Measurements from ENCODE around the gene SDHD. TPM values are rescaled to one million over a fixed set of nuclear protein-coding genes. Genes with fewer than 3 reads are reported as not detected.

Gene SDHD
- total RNA-seq, 1 donor from 2014 or later = 121 TPM

Other genes with a start within 250 kb of the SDHD start
- gene ALG9, start 215.3 kb upstream of the SDHD start, total RNA-seq = 31.7 TPM
- not detected for gene FDXACB1, start 207.7 kb upstream of the SDHD start, total RNA-seq
- 22.6 TPM for gene CFAP68, start 207.3 kb upstream of the SDHD start, total RNA-seq
- gene CRYAB, start 175.1 kb upstream of the SDHD start, total RNA-seq = 161 TPM
- not detected for gene HSPB2, start 174.1 kb upstream of the SDHD start, total RNA-seq
- gene C11orf52, start 168.0 kb upstream of the SDHD start, total RNA-seq = 1.5 TPM
- 36.8 TPM for gene DIXDC1, start 149.5 kb upstream of the SDHD start, total RNA-seq
- gene DLAT, start 61.5 kb upstream of the SDHD start, total RNA-seq = 19.4 TPM
- 1.5 TPM for gene PIH1D2, start 12.9 kb upstream of the SDHD start, total RNA-seq
- gene NKAPD1, start 12.6 kb upstream of the SDHD start, total RNA-seq = 11.8 TPM
- 43.0 TPM for gene TIMM8B, start 117 bp upstream of the SDHD start, total RNA-seq
- 48.6 TPM for gene IL18, start 77.2 kb downstream of the SDHD start, total RNA-seq
- gene TEX12, start 80.5 kb downstream of the SDHD start, total RNA-seq = not detected
- 11.0 TPM for gene BCO2, start 88.6 kb downstream of the SDHD start, total RNA-seq
- gene PTS, start 139.6 kb downstream of the SDHD start, total RNA-seq = 26.3 TPM
- not detected for gene PLET1, start 174.0 kb downstream of the SDHD start, total RNA-seq

All from vagina (tissue), 1 donor.